Left lung (tissue), 10 donors: ENCODE data around the gene ANKRD60. TPM values are rescaled to one million over a fixed set of nuclear protein-coding genes. Genes with fewer than 3 reads are reported as not detected.
A peak's percentile ranks its signal among the peaks of the same experiment; 100 is the strongest.

ENCODE experiments used
- ATAC-seq: fragments of 200-7000 bp; cut with Tn5 transposase; one replicate; pipeline ENCODE4 v1.9.1; 2020; ENCODE audit warnings: moderate library complexity
- DNase-seq, 4 donors: peaks; one replicate each; pipeline ENCODE4 v3.0.0-alpha.2; 2013 to 2020
- H3K27ac ChIP-seq, 2 donors: fragments of 200-600 bp; sonication (generic) in 1 of 2; one replicate each; pipeline versions ENCODE4 v1.5.0 to v1.8.0; 2020 to 2021
- H3K27me3 ChIP-seq, 2 donors: fragments of 200-600 bp; sonication (generic) in 1 of 2; one replicate each; pipeline versions ENCODE4 v1.5.0 to v1.8.0; 2020 to 2021
- H3K36me3 ChIP-seq, 2 donors: fragments of 200-600 bp; sonication (generic) in 1 of 2; one replicate each; pipeline versions ENCODE4 v1.5.0 to v1.8.0; 2020 to 2021
- H3K4me1 ChIP-seq, 2 donors: fragments of 200-600 bp; one replicate each; pipeline ENCODE4 v1.8.0; 2021
- H3K4me3 ChIP-seq, 2 donors: fragments of 200-600 bp; sonication (generic) in 1 of 2; one replicate each; pipeline versions ENCODE4 v1.5.0 to v1.8.0; 2020 to 2021; ENCODE audit warnings: mild to moderate bottlenecking in 1 of 2
- H3K9me3 ChIP-seq, 2 donors: fragments of 200-600 bp; sonication (generic) in 1 of 2; one replicate each; pipeline versions ENCODE4 v1.5.0 to v1.8.0; 2020 to 2021
- CTCF ChIP-seq, 2 donors: fragments of 200-600 bp; sonication (generic) in 1 of 2; IDR thresholded peaks; one replicate each; pipeline versions ENCODE4 v1.5.0 to v1.8.0; 2021; ENCODE audit warnings: antibody characterized with exemption in 2 of 2
- intact Hi-C, 2 donors: fragments of 100-400 bp; cut with DNase I; formaldehyde crosslinking; loops; one replicate each; pipeline versions ENCODE4 v1.11.2 to v1.14.2; 2022
- polyA plus RNA-seq, 6 donors: library from polyadenylated mRNA; unstranded; fragments of 120-200 nt; gene quantifications; one replicate each; pipeline ENCODE4 v1.2.1, GENCODE V29; 2013; ENCODE audit not compliant: insufficient read length in 6 of 6
- total RNA-seq, 2 donors: library from RNA; stranded (reverse); fragmentation: NEBNext Ultra II Directional; extraction: Animal tissue kit (Norgen Biotek cat#: 25700); gene quantifications; one replicate each; pipeline ENCODE4 v1.2.1, GENCODE V29; 2021
- donor health status: DM: no; HTN: yes; CAD: no.
- donor health status: DM: no; HTN: no; CAD: no.

Gene ANKRD60
- total and polyA plus RNA-seq, 8 donors: not detected

- Histone ChIP-seq H3K9me3 (no peaks in the 10 kb centered on the region), H3K27ac (no peak overlapping the region), H3K36me3 (peaks cover 0 to 16% of the 10 kb centered on the region in 2 donors), H3K27me3 (no peaks in the 10 kb centered on the region), H3K4me1 (peaks cover 0 to 9% of the 10 kb centered on the region in 2 donors), H3K4me3 (no peak overlapping the region)
- ATAC-seq: no peak
- TF ChIP-seq CTCF (IDR thresholded peaks at IDR 0.05): no peak
- intact Hi-C loops: no loop called here
- no peak for DNase-seq
These were observed 26.4 kb upstream of the ANKRD60 start for GRCh38 chr20:58254890-58255289.

- Histone ChIP-seq H3K27me3 (no peaks in the 10 kb centered on the region), H3K9me3 (no peaks in the 10 kb centered on the region), H3K4me1 (peaks cover 0 to 9% of the 10 kb centered on the region in 2 donors), H3K4me3 (no peak overlapping the region), H3K27ac (peak overlapping the region in 1 of 2 donors; percentile 57), H3K36me3 (peaks cover 0 to 39% of the 10 kb centered on the region in 2 donors)
- peak; percentile 69 for ATAC-seq
- DNase-seq: no peak
- intact Hi-C loops: no loop called here
- no peak for TF ChIP-seq CTCF (IDR thresholded peaks at IDR 0.05)
These were observed 23.6 kb upstream of the ANKRD60 start for GRCh38 chr20:58251979-58252591.

GRCh38 chr20:58251348-58251978, 23.0 kb upstream of the ANKRD60 start:
- peaks cover 0 to 45% of the 10 kb centered on the region in 2 donors for H3K36me3 ChIP-seq

GRCh38 chr20:58246346-58246745, 17.9 kb upstream of the ANKRD60 start:
- Histone ChIP-seq H3K36me3 (peaks cover 0 to 79% of the 10 kb centered on the region in 2 donors), H3K27ac (no peak overlapping the region), H3K4me1 (no peaks in the 10 kb centered on the region), H3K9me3 (no peaks in the 10 kb centered on the region), H3K27me3 (no peaks in the 10 kb centered on the region), H3K4me3 (no peak overlapping the region)
- DNase-seq (no peak), ATAC-seq (peak; percentile 57)
- intact Hi-C loops: no loop called here
- TF ChIP-seq CTCF (IDR thresholded peaks at IDR 0.05): no peak

More at GRCh38 chr20:58251348-58251978, 23.0 kb upstream of the ANKRD60 start:
- Histone ChIP-seq H3K4me3 (no peak overlapping the region), H3K27ac (peak overlapping the region in 1 of 2 donors; percentile 57), H3K27me3 (no peaks in the 10 kb centered on the region), H3K4me1 (peaks cover 0 to 9% of the 10 kb centered on the region in 2 donors), H3K9me3 (no peaks in the 10 kb centered on the region)
- no peak for DNase-seq
- no peak for ATAC-seq
- no peak for TF ChIP-seq CTCF (IDR thresholded peaks at IDR 0.05)
- intact Hi-C loops: no loop called here

GRCh38 chr20:58245931-58246330, 17.5 kb upstream of the ANKRD60 start:
- TF ChIP-seq CTCF (IDR thresholded peaks at IDR 0.05): no peak
- intact Hi-C loops: no loop called here
- H3K36me3 ChIP-seq: peaks cover 0 to 75% of the 10 kb centered on the region in 2 donors
- H3K4me3 ChIP-seq: no peak overlapping the region
- H3K27ac ChIP-seq: no peak overlapping the region
- no peaks in the 10 kb centered on the region for H3K4me1 ChIP-seq
- ATAC-seq: no peak
- no peaks in the 10 kb centered on the region for H3K9me3 ChIP-seq
- DNase-seq: no peak
- no peaks in the 10 kb centered on the region for H3K27me3 ChIP-seq
